GM12878 (cell line): ENCODE results near the gene GALNTL6. TPM values are rescaled to one million over a fixed set of nuclear protein-coding genes. Genes with fewer than 3 reads are reported as not detected.

Source experiments
- ATAC-seq: fragments of 200-7000 bp; cut with Tn5 transposase; 3 replicates; pipeline ENCODE4 v1.9.1; 2020; ENCODE audit warnings: mild to moderate bottlenecking, moderate library complexity
- BruUV-seq: library from RNA; stranded (reverse); fragments of 400-500 nt; replicated peaks from 2 replicates; lab custom pipeline; 2021; lab: Mats Ljungman, UMichigan
- CTCF ChIA-PET: fragments of 300-600 bp; sonication (Branson Sonifier 250); formaldehyde crosslinking; extraction: SDS; loops from one replicate; lab custom pipeline; 2021; ENCODE audit warnings: inconsistent platforms; lab: Yijun Ruan, JAX
- POLR2A ChIA-PET: fragments of 350-600 bp; formaldehyde crosslinking; extraction: SDS; loops from one replicate; lab custom pipeline; 2021; ENCODE audit warnings: inconsistent platforms; lab: Charles Lee
- RAD21 ChIA-PET: fragments of 300-600 bp; sonication (Branson Sonifier 250); formaldehyde crosslinking; loops from one replicate; lab custom pipeline; 2023; ENCODE audit warnings: antibody characterized with exemption; ENCODE audit not compliant: unreplicated experiment; lab: Charles Lee
- SMC1A ChIA-PET: fragments of 300-600 bp; sonication (Branson Sonifier 250); formaldehyde crosslinking; loops from one replicate; lab custom pipeline; 2023; ENCODE audit not compliant: unreplicated experiment, uncharacterized antibody; lab: Charles Lee
- DNase-seq: peaks from one replicate; pipeline ENCODE4 v3.0.0-alpha.2; 2011; ENCODE audit warnings: low read depth, low spot score
- FAIRE-seq: peaks from 3 replicates; lab custom pipeline; 2011; peaks lifted over from hg19 to GRCh38; lab: Jason Lieb, UNC
- H2AFZ ChIP-seq: 2 replicates; pipeline ENCODE4 v1.6.0; 2011; ENCODE audit warnings: low read depth, low read length, control low read depth; ENCODE audit not compliant: control insufficient read depth
- H3K27ac ChIP-seq: 2 replicates; pipeline ENCODE4 v1.5.1; 2011; ENCODE audit warnings: control low read depth; ENCODE audit not compliant: control insufficient read depth, insufficient read depth
- H3K27me3 ChIP-seq, 2 experiments: replicated peaks in 1 of 2; 2 replicates each; pipeline versions ENCODE4 v1.6.0 to v1.6.1; 2011; ENCODE audit warnings: low read length in 1 of 2; ENCODE audit not compliant: control insufficient read depth in 2 of 2, insufficient read depth in 2 of 2
- H3K36me3 ChIP-seq, 2 experiments: 2 replicates each; pipeline ENCODE4 v1.5.1; 2011; ENCODE audit warnings: low read length in 1 of 2; ENCODE audit not compliant: control insufficient read depth in 2 of 2, insufficient read depth in 2 of 2
- H3K4me1 ChIP-seq: 2 replicates; pipeline ENCODE4 v1.6.1; 2011; ENCODE audit warnings: mild to moderate bottlenecking, low read length, moderate library complexity, mixed read lengths; ENCODE audit not compliant: control insufficient read depth, insufficient read depth
- H3K4me2 ChIP-seq: 2 replicates; pipeline ENCODE4 v1.6.0; 2011; ENCODE audit warnings: control low read depth; ENCODE audit not compliant: control insufficient read depth, insufficient read depth
- H3K4me3 ChIP-seq: fragments of 200-600 bp; sonication (generic); 2 replicates; pipeline ENCODE4 v1.5.1; 2016
- H3K79me2 ChIP-seq: 2 replicates; pipeline ENCODE4 v1.6.0; 2011; ENCODE audit warnings: low read length; ENCODE audit not compliant: control insufficient read depth, insufficient read depth
- H3K9ac ChIP-seq: 2 replicates; pipeline ENCODE4 v1.8.0; 2011; ENCODE audit warnings: low read length, control low read depth, mixed read lengths; ENCODE audit not compliant: control insufficient read depth, insufficient read depth
- H3K9me3 ChIP-seq: replicated peaks from 3 replicates; pipeline ENCODE4 v1.5.1; 2011; ENCODE audit warnings: mild to moderate bottlenecking, low read length; ENCODE audit not compliant: control insufficient read depth, insufficient read depth
- H4K20me1 ChIP-seq: 2 replicates; pipeline ENCODE4 v1.6.0; 2011; ENCODE audit not compliant: control insufficient read depth, insufficient read depth
- CBFB ChIP-seq: IDR thresholded peaks from 2 replicates; pipeline ENCODE4 v1.6.1; 2016; ENCODE audit warnings: antibody characterized with exemption, low read depth
- CREM ChIP-seq: IDR thresholded peaks from 2 replicates; pipeline ENCODE4 v1.6.1; 2014; ENCODE audit warnings: antibody characterized with exemption, low read depth
- IKZF2 ChIP-seq, 2 experiments: fragments of 450-650 bp; IDR thresholded peaks; 2 replicates each; pipeline ENCODE4 v1.6.1; 2017; ENCODE audit warnings: mild to moderate bottlenecking in 2 of 2, moderate library complexity in 2 of 2
- IRF4 ChIP-seq: IDR thresholded peaks from 2 replicates; pipeline ENCODE4 v1.6.1; 2011; ENCODE audit warnings: low read depth, low read length
- KLF5 ChIP-seq: fragments of 450-650 bp; IDR thresholded peaks from 2 replicates; pipeline ENCODE4 v1.6.1; 2014; ENCODE audit warnings: mild to moderate bottlenecking; ENCODE audit not compliant: partially characterized antibody
- MXI1 ChIP-seq: fragments of 150-350 bp; IDR thresholded peaks from 2 replicates; pipeline ENCODE4 v1.6.1; 2011; ENCODE audit warnings: low read depth, mild to moderate bottlenecking, inconsistent platforms, low read length, improper control_type of control experiment
- SREBF1 ChIP-seq: IDR thresholded peaks from 2 replicates; pipeline ENCODE4 v1.6.1; 2012; ENCODE audit warnings: mild to moderate bottlenecking, low read length
- SUZ12 ChIP-seq: fragments of 200-600 bp; sonication (generic); IDR thresholded peaks from one replicate; pipeline ENCODE4 v1.6.1; 2018; ENCODE audit warnings: antibody characterized with exemption, mild to moderate bottlenecking; ENCODE audit not compliant: unreplicated experiment
- ZNF217 ChIP-seq: fragments of 450-650 bp; IDR thresholded peaks from 2 replicates; pipeline ENCODE4 v1.6.1; 2017; ENCODE audit warnings: antibody characterized with exemption, mild to moderate bottlenecking
- WGBS: methylation state at CpG from one replicate; pipeline ENCODE4 v1.1.6; 2016; ENCODE audit warnings: low lambda C conversion rate; ENCODE audit not compliant: insufficient replicate concordance, insufficient coverage; ENCODE audit errors: missing lambda C conversion rate; 5-methylcytosine and 5-hydroxymethylcytosine counted together
- in situ Hi-C: fragments of 300-500 bp; cut with MboI; formaldehyde crosslinking; loops from 9 replicates; pipeline ENCODE4 v1.14.3; 2018; ENCODE audit warnings: mixed read lengths
- intact Hi-C: fragments of 100-400 bp; cut with micrococcal nuclease; formaldehyde crosslinking; loops from one replicate; pipeline ENCODE4 v1.14.2; 2022; ENCODE audit not compliant: unreplicated experiment
- polyA plus RNA-seq, 11 experiments: library from polyadenylated mRNA; depleted of rRNA in 4 of 11; unstranded in 6 of 11; stranded (reverse) in 5 of 11; fragments of >200 nt; fragmentation: Nextera tagmentation in 4 of 11; fragmentation: Illumina TruSeq in 1 of 11; extraction: Ambion mirVana in 4 of 11; extraction: Trizol in 1 of 11; gene quantifications; 1 replicate in 1 of 11; 2 replicates in 10 of 11; pipeline versions ENCODE4 v1.2.1 to v1.2.3, GENCODE V29; 2011 to 2016; ENCODE audit warnings: inconsistent platforms in 2 of 11, missing spikeins in 2 of 11, low read depth in 1 of 11
- total RNA-seq, 4 experiments: library from RNA; depleted of rRNA in 3 of 4; stranded (reverse); fragments of >200 nt in 3 of 4; fragmentation: Illumina TruSeq in 1 of 4; extraction: Trizol in 1 of 4; gene quantifications; 2 replicates each; pipeline versions ENCODE4 v1.2.1 to v1.2.3, GENCODE V29; 2013 to 2021
- TF ChIP-seq, protein P1 (sequence below): fragments of 150-350 bp; IDR thresholded peaks from 2 replicates; pipeline ENCODE4 v1.6.1; 2016; ENCODE audit warnings: low read depth, low read length

Gene GALNTL6
- total and polyA plus RNA-seq, 10 of the 15 experiments (the other 5 are each of a cell fraction or from before 2014, with no cell fraction given): 0.01 to 0.29 TPM; not detected in 8

DNA sequence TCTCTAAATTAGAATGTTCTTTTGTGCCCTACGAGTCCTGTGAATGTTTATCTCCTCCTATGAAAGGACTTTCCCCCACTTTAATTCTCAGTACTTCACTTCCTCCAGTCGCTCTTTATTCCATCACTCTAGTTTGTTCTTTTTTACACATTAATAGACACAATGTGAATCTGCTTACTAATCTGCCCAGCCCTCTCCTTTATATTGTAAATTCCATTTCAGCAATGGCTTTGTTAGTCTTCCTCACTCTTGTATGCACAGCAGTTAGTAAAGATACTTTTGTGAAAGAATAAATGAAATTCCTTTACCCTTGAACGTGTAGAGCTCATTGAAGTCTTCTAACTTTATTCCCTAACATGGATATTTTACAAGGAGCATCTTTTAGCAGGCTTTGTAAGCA lies 255.3 kb downstream of the GALNTL6 start:
- ATAC-seq (no peak), DNase-seq (no peak), FAIRE-seq (no peak)
- H3K79me2 ChIP-seq: no peaks in the 10 kb centered on the region
- no peak overlapping the region for H3K27ac ChIP-seq
- ChIA-PET SMC1A (no interaction called here), POLR2A (no interaction called here), CTCF (no interaction called here), RAD21 (no interaction called here)
- H4K20me1 ChIP-seq: no peaks in the 10 kb centered on the region
- no peaks in the 10 kb centered on the region; a peak in 1 of 4 replicates for H3K27me3 ChIP-seq
- H3K4me1 ChIP-seq: no peaks in the 10 kb centered on the region
- H3K4me3 ChIP-seq: no peak overlapping the region
- no peaks in the 10 kb centered on the region for H3K9me3 ChIP-seq
- TF ChIP-seq CBFB (no peak), ZNF217 (no peak), IKZF2 (IDR thresholded peaks at IDR 0.05) (no peak), CREM (no peak), MXI1 (no peak), KLF5 (no peak), IRF4 (no peak), SUZ12 (no peak), SREBF1 (no peak)
- TF ChIP-seq, protein P1, sequence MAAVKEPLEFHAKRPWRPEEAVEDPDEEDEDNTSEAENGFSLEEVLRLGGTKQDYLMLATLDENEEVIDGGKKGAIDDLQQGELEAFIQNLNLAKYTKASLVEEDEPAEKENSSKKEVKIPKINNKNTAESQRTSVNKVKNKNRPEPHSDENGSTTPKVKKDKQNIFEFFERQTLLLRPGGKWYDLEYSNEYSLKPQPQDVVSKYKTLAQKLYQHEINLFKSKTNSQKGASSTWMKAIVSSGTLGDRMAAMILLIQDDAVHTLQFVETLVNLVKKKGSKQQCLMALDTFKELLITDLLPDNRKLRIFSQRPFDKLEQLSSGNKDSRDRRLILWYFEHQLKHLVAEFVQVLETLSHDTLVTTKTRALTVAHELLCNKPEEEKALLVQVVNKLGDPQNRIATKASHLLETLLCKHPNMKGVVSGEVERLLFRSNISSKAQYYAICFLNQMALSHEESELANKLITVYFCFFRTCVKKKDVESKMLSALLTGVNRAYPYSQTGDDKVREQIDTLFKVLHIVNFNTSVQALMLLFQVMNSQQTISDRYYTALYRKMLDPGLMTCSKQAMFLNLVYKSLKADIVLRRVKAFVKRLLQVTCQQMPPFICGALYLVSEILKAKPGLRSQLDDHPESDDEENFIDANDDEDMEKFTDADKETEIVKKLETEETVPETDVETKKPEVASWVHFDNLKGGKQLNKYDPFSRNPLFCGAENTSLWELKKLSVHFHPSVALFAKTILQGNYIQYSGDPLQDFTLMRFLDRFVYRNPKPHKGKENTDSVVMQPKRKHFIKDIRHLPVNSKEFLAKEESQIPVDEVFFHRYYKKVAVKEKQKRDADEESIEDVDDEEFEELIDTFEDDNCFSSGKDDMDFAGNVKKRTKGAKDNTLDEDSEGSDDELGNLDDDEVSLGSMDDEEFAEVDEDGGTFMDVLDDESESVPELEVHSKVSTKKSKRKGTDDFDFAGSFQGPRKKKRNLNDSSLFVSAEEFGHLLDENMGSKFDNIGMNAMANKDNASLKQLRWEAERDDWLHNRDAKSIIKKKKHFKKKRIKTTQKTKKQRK: no peak
- in situ Hi-C loops (no loop called here), intact Hi-C loops (no loop called here)
- WGBS: 0% methylated on average over 3 of the region's 3 CpGs
- no peaks in the 10 kb centered on the region for H3K36me3 ChIP-seq
- no peak overlapping the region for H3K9ac ChIP-seq
- no peak overlapping the region for H3K4me2 ChIP-seq
- BruUV-seq: no TSS peak
- H2AFZ ChIP-seq: no peak overlapping the region
